HG03442 (cell line): ENCODE results near the gene TNFRSF13B.
"Not testable (repeated sequence)": the region's sequence is repeated elsewhere in the genome, so short reads cannot be mapped to it uniquely, and the experiment has no call there.

Source experiments
- ATAC-seq: cut with Tn5 transposase; IDR thresholded peaks from one replicate; pipeline ENCODE4 v1.9.1; 2021; ENCODE audit warnings: mild to moderate bottlenecking, moderate library complexity; ENCODE audit not compliant: unreplicated experiment

The TNFRSF13B gene

DNA sequence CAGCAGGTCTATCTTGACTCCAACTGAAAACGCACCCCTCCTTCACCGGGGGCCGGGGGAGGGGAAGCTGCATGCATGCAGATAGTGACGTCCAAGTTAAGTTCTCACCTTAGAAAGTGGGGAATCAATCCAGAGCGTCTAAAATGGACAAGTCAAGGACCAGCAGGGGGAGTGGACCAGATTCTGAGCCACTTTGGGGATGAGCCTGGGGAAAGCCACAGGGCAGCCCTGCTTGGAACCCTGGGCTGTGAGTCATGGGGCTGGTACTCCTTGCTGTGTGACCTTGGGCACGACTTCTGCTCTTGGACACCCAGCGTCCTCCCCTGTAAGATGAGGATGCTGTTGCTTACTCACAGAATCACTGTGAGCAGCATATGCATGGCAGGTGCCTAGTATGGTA is 9.1 kb downstream of the TNFRSF13B start:
- ATAC-seq: no peak

DNA sequence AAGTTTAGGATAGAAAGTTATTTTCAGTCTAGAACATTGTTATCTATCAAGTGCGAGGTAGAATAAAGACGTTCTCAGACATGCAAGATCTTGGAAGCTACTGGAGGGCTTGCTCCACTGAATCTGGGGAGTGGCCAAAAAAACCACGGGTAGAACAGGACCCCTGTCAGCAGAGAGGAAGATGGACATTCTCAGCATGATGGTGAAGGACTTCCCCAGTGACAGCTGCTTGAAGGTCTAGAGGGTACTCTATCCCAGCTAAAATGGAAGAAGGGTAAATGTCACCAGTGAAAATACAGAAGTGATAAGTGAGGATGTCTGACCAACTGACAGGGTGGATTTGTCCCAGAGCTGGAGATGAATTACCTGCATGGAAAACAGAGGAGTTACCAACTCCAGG is 10.1 kb downstream of the TNFRSF13B start:
- ATAC-seq: no peak

DNA sequence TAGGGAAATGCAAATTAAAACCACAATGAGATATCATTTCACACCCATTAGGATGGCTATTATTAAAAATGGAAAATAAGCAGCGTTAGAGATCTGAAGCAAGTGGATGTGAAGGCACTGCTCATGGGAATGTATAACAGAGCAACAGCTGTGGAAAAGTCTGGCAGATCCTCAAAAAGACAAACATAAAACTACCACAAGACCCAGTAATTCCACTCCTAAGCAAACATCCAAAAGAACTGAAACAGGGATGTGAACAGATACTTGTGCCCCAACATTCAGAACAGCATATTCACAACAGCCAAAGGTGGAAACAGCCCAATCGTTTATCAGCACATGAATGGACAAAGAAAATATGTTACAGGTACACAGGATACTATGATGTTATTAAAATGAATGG is 10.9 kb downstream of the TNFRSF13B start:
- not testable (repeated sequence) for ATAC-seq

DNA sequence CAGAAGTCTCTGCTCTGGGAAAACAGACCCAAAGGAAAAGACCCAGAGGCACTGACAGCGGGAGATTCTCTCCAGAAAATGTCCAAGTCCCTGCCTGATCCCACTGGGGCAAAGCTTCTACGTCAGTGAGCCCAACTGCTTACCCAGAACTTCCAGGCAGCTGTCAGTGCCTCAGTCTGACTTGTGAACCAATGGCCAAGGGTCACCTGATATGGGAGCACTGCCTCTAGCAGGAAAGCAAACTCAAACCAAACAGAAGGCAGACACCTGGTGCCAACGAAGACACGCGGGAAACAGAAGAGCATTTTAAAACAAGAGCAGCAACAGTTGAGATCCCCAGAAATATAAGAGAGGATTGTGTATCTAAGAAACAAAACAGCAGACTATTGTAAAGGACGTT is 16.9 kb downstream of the TNFRSF13B start:
- not testable (repeated sequence) for ATAC-seq

DNA sequence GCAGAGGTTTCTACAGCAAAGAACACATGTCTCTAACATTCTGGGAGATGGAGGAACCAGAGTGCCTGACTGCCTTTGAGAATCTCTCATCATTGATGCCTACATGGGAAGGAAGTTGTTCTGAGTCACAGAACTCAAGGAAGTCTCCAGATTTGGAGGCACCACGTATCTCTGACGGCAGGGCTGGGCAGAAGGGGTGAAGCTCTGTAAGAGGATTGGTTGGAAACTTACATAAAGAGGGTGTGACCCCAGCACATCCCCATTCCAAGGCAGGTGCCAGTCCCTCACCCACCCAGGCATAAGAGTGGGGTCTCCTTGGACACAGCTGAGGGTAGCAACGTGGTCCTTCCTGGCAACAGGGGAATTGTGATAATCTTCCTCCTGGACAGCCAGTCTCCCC is 17.4 kb downstream of the TNFRSF13B start:
- ATAC-seq: no peak

DNA sequence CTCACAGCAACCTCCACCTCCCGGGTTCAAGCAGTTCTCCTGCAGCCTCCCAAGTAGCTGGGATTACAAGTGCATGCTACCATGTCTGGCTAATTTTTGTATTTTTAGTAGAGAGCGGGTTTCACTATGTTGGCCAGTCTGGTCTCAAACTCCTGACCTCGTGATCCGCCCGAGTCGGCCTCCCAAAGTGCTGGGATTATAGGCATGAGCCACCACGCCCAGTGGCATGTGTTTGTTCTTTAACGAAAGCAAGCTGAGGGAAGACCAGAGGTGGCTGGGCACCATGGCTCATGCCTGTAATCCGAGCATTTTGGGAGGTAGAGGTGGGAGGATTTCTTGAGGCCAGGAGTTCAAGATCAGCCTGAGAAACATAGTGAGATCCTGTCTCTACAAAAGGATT is 18.1 kb downstream of the TNFRSF13B start:
- ATAC-seq: no peak

DNA sequence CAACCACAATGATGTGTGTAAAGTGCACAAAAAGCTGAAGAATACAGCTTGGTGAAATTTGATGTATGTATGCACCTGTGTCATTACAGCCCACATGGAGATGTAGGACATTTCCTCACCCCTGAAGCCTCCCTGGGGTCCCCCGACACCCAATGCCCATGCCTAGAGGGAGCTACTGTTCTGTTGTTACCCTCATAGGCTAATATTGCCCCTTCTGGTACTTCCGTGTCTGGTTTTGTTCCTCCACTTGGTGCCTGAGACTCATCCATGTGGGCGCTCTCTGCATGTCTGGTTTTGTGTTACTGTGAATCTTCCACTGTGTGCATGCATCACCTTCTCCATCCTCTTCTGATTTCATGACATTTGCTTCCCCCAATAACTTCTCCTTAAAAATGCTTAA is 18.6 kb downstream of the TNFRSF13B start:
- ATAC-seq: no peak

DNA sequence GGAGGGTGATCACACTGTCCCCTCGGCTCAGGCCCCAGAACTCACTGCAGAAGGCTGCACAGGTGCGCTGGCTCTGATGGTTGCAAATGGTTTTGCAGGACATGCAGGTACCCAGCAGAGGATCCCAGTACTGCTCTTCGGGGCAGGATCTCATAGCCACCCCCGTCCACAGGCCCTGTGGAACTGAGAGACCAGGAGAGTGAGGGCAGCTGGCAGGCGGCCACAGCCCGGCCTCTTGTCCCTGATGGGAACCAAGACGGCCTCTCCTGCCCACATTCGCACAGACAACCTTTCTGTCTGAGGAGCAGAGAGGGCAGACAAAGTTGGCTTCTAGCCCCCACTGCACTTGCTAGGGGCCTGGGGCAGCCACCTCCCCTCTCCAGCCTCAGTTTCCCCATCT is 19.5 kb downstream of the TNFRSF13B start:
- no peak for ATAC-seq

DNA sequence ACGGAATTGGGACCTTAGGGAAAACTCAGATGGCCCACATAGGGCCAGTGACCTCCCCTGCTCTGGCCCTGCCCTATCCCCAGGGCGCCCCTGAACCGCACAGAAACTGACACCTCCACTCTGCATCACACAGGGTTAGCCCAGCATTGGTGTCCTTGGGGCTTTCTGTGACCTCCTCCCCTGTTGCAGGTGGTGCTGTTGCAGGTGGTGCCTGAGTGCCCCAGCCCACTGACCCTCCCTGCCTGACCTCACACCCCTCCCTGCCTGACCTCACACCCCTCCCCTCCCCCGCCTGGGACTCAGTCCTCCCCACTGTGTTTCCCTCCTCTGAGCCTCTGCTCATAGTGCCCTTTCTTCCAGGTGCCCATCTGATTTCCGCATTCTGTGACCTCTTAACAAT is 21.4 kb downstream of the TNFRSF13B start:
- no peak for ATAC-seq

DNA sequence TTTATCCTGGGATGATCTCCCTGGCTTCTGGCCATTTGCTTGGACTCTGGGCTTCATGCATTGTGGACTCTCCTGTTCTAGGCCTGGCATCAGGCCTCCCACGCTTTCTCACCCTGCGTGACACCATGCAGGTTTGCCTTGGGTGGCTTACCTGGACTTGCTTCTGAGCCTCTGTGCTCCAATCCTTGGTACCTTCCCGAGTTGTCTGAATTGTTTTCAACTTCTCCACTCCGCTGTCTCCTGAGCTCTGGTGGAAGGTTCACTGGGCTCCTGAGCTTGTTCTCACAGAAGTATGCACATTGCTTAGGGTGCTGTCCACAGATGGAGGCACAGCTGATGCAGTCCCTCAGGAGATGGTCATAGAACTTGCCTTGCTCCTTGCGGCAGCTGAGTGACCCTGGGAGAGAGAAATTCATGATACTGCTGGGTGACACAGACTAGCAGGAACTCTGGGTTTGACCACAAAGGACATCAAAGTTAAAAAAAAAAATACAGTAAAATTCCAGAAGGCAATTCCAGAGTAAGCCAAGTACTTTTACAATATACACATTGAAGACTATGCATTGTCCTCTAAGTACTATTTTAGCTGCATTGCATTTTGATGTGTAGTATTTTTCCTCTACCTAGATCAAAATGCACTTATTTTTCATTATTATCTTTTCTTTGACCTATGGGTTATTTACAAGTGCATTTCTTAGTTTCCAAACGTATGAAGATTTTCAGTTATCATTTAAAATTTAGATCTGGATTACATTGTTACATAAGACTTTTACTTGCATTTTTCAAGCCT is 23.1 kb downstream of the TNFRSF13B start:
- no peak for ATAC-seq

DNA sequence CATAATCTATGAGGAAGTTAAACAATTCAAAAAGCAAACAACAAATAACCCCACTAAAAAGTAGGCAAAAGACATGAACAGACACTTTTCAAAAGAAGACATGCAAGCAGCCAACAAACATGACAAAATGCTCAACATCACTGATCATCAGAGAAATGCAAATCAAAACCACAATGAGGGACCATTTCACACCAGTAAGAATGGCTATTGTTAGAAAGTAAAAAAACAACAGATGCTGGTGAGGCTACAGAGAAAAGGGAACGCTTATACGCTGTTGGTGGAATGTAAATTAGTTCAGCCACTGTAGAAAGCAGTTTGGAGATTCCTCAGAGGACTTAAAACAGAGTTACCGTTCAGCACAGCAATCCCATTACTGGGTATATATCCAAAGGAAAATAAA is 24.4 kb downstream of the TNFRSF13B start:
- ATAC-seq: no peak

DNA sequence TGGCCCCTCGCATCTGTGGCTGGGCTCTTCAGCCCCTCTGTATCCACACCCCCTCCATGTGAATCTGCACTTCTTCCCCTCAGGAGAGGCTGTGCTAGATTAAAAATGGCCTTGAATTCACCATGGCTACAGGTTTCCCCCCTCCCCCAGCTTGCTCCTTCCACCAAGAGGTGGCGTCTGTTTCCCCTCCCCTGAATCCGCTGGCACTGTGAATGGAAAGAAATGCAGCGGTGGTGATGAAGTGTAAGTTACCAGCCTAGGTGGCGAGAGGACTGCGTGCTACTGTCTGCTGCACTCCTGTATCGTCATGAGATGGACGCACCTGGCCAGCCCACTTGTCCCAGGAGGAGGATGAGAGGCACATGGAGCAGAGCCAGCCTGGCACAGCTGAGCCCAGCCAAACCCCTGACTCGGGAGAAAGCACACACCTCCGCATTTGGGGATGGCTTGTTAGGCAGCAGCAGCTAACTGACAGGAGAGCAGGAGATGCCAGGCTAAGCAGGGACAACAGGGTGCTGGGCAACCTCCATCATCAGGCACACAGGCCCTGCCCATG is 26.2 kb downstream of the TNFRSF13B start:
- ATAC-seq: no peak

DNA sequence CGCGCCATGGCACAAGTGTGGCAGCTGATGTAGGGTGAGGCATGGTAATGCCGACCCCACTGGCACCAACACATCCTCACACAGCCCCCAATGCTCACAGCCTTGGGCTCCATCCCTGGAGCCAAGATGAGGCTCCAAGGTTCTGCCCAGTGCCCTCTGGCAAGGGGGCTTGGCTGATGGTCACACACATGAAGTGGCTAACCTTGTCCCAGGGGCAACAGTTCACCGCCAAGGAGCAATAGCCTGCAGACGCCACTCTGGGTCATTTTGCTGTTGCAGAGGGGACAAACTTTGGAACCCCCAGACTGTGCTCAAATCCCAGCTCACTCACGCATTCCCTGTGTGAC is 26.8 kb downstream of the TNFRSF13B start:
- no peak for ATAC-seq

DNA sequence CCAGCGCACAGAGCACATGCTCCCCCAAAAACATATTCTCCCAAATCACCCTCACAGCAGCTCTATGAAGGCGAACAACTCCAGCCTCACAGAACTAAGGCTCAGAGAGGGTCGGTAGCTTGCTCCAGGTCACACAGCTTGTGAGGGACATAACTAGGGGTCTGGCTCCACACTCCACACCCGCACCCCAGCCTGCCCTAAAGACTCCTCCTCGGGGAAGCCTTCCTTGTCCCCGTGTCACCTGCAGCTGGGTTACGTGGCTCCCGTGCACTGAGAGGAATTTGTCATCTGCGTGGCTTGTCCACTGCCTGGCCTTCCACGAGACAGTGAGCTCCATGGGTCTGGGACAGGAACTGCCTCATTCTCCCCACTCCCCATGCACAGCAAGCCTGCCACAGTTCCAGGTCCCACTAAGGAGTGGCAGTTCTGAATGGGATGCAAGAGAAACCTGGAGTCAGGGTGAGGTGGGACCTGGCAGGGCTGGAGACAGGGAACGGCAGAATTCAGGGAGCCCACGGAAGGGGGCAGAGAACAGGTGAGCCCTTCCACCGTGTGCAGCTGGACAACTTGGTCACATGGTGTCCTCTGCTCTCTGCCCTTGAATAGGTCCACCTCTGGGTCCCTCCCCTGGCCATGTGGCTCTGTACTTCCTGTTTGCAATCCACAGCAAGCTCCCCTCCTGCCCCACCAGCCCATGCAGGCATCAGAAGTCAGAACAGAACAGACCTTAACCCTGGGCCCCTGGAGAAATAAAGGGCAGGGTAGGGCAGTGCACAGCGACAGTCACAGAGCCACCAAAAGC is 27.4 kb downstream of the TNFRSF13B start:
- ATAC-seq: no peak

DNA sequence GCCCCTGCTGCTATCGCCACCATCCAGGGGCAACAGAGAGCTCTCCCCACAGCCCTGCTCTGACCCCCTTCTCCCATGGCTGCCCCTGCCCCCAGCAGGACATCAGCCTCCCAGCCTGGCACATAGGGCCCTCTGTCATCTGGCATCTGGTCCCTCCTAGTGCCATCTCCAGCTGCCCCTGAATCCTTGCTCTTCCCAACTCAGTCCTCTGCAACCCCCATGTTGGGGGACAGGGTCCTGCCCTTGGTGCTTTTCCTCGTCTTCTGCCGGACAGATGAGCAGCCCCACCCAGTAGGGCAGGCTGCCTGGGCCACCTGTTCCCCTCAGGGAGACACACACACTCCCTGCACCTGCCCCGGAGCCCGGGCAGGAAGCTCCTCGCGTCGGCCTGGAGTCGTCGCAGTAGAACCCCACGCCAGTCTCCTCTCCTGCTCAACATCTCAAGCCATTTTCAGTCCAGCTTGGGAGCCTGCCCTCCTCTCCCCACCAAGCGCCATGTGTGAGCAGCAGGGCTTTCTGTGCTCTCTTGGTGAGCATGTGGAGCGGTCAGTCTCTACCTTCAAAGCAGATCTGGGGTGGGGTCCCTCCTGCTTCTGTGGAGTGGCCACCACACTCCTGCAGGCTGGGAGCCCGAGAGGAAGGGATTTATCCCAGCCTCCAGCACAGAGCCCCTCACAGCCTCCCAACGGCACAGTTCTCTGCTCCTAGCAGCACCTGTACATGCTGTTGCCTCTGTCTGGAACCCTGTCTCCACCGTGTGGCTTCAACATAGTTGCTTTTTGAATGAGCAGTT is 28.2 kb downstream of the TNFRSF13B start:
- no peak for ATAC-seq

DNA sequence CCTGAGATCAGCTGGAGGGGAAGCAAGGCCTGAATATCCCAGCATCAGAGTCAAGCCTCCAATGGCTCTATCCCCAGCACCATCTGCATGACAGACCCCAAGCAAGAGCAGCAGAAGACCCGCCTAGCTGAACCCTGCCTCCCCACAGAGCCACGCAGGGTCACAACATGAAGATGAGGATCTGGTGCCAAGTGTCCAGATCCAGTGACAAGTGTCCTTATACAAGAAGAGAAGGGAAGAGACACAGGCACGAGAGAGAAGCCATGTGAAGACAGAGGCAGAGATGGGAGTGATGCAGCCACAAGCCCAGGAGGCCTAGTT is 28.9 kb downstream of the TNFRSF13B start:
- no peak for ATAC-seq

DNA sequence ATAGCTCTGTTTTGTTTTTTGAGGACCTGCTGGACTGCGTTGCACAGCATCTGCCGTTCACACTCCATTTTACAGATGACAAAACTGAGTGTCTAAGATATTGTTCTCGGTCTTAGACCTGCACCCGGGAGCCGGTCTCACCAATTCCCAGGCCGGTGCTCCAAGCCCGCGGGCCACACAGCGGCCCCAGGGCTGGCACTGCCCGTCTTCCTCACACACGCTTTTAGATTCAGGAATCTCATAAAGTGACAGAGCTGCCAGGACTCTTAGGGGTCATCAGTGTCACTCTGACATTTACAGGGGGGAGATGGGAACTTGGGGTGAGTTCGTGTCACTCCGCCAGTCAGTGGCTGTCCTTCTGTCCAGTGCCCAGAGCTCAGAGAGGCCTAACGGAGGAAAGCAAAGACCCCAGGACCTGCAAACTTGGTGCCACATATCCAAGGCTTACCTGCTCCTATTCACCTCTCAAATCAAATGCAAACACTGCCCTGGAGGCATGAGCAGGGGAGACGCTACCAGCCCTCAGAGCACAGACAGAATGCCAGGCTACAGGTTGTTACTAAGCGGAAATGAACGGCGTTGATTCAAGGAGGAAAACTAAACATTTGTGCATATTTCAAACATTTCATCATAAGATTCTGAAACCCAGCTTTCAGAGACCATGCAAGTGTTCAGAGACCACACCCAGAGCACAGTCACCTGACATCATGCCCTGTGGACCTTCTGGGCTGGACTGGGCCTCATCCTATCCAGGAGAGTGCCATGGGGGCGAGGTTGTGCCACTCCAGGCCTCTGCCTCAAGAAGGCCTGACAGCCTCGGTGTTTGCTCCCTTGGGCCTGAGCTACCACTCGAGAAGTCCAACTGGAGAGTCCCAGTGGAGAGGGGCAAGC is 29.5 kb downstream of the TNFRSF13B start:
- ATAC-seq: no peak

DNA sequence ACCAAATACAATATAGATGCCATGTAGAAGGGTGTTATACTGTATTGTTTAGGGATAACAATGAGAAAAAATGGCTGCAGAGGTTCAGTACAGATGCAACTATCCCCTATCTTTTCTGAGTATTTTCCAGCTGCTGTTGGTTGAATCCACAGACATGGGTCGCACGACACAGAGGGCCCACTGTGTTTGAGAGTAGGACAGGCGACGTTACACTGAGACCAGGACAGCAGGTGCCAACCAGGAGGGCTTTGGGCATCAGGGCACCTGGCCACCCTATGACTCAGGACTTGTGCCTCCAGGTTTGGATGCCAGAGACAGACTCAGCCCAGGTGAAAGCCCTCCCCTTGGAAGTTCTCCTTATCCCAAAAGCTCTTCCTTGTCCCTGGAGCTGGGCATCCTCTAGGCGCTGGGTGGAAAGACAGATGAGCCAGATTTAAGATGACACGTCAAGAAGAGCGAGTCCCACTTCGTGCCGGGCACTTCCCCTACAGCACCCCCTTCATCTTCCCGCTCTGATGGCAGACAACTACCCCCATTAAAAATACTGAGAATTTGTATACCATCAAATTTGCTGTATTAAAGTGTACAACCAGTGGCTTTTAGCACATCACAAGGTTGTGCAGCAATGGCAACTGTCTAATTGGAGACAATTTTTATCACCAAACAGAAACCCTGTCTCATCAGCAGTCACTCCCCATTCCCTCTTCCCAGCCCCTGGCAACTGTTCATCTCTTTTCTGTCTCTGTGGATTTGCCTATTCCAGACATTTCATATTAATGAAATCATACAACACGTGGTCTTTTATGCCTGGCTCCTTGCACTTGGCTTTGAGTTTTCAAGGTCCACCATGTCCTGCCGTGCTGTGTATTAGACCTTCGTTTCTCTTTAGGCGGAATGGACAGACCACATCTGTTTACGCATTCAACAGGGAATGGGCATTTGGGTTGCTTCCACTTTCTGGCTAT is 30.6 kb downstream of the TNFRSF13B start:
- ATAC-seq: no peak

DNA sequence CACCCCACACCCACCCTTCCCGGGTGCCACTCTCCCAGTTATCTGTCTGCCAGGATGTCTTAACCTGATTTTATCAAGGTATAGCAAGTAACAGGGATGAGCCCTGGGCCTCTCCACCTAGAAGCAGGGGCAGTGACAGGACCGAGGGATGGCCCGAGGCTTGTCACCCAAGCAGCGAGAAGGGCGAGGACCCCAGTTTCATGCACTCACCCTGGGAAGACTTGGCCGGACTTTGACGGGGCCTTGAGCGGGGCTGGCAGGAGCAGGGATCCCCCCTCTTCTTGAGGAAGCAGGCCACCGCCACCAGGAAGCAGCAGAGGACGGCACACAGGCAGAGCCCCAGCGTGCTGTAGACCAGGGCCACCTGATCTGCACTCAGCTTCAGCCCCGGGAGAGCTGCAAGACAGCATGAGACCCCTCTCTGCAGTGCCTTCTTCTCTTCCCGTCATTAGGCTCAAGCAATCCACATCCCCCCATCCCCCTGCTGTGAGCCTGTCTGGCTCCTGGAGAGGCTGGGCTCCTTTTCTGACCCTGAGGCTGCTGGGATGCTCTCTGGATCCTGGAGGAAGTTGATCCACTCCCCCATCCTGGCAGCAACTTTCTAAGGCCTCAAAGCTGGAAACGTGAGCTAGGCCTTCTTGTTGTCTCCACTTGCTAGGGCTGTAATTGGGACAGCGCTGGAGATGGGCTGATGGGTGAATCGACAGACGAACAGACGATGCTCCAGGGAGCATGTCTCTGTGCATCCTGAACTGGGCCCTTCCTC is 31.6 kb downstream of the TNFRSF13B start:
- no peak for ATAC-seq
